GM12801 (cell line): ENCODE data around the gene OR8B3.

Experiments used
- CTCF ChIP-seq: IDR thresholded peaks from one replicate; pipeline ENCODE4 v1.5.1; 2011; ENCODE audit warnings: control low read depth; ENCODE audit not compliant: insufficient read length; ENCODE audit errors: extremely low read depth

The OR8B3 gene

GRCh38 chr11:124398924-124399323 lies at the start of gene OR8B3:
Gene OR8B3 (minus strand): TSS chr11:124399024. CDS start chr11:124397351, 1,673 bp downstream.
- no peak for TF ChIP-seq CTCF

GRCh38 chr11:124446916-124447315 lies 48.1 kb upstream of the OR8B3 start:
- TF ChIP-seq CTCF = no peak

- TF ChIP-seq CTCF = no peak
These were observed 46.9 kb upstream of the OR8B3 start, which contains the start of gene OR8B8 for GRCh38 chr11:124445646-124446150. Gene OR8B8 (minus strand): TSS chr11:124445696. CDS start chr11:124441085, 4,611 bp downstream.

- no peak for TF ChIP-seq CTCF
These were observed 44.0 kb upstream of the OR8B3 start for GRCh38 chr11:124442847-124443246.

- no peak for TF ChIP-seq CTCF
These were observed 43.6 kb upstream of the OR8B3 start for GRCh38 chr11:124442442-124442841.

- no peak for TF ChIP-seq CTCF
These were observed 42.7 kb upstream of the OR8B3 start for GRCh38 chr11:124441519-124441918.

- no peak for TF ChIP-seq CTCF
These were observed 42.3 kb upstream of the OR8B3 start for GRCh38 chr11:124441081-124441480.
